HG03066 (cell line): ENCODE measurements around the gene MARK3.
"Not testable (repeated sequence)": the region's sequence is repeated elsewhere in the genome, so short reads cannot be mapped to it uniquely, and the experiment has no call there.

Source experiments
- ATAC-seq: cut with Tn5 transposase; IDR thresholded peaks from one replicate; pipeline ENCODE4 v1.9.1; 2021; ENCODE audit warnings: low read depth; ENCODE audit not compliant: unreplicated experiment

MARK3 gene

GRCh38 chr14:103385152-103385928, at the start of gene MARK3:
TSS of gene MARK3 (plus strand) at chr14:103385415. CDS start at chr14:103386030, 615 bp downstream.
- ATAC-seq: peak; percentile 94

- no peak for ATAC-seq
Observed at GRCh38 chr14:103336191-103336590, 49.0 kb upstream of the MARK3 start.

- no peak for ATAC-seq
Observed at GRCh38 chr14:103337794-103338193, 47.4 kb upstream of the MARK3 start.

- no peak for ATAC-seq
Observed at GRCh38 chr14:103339561-103339960, 45.7 kb upstream of the MARK3 start.

- no peak for ATAC-seq
Observed at GRCh38 chr14:103340480-103341212, 44.6 kb upstream of the MARK3 start.

GRCh38 chr14:103341250-103342129, 43.7 kb upstream of the MARK3 start:
- no peak for ATAC-seq

- no peak for ATAC-seq
Observed at GRCh38 chr14:103343164-103343879, 41.9 kb upstream of the MARK3 start.

GRCh38 chr14:103343905-103344797, 41.1 kb upstream of the MARK3 start:
- no peak for ATAC-seq

- ATAC-seq: no peak
Observed at GRCh38 chr14:103346286-103346685, 38.9 kb upstream of the MARK3 start.

GRCh38 chr14:103347091-103347815, 38.0 kb upstream of the MARK3 start:
- ATAC-seq: no peak

- no peak for ATAC-seq
Observed at GRCh38 chr14:103348154-103348553, 37.1 kb upstream of the MARK3 start.

GRCh38 chr14:103349982-103350381, 35.2 kb upstream of the MARK3 start:
- ATAC-seq: no peak

- no peak for ATAC-seq
Observed at GRCh38 chr14:103353362-103353761, 31.9 kb upstream of the MARK3 start.

GRCh38 chr14:103354141-103354540, 31.1 kb upstream of the MARK3 start:
- no peak for ATAC-seq

GRCh38 chr14:103356024-103356682, 29.1 kb upstream of the MARK3 start:
- ATAC-seq: no peak

- ATAC-seq: not testable (repeated sequence)
Observed at GRCh38 chr14:103357552-103357951, 27.7 kb upstream of the MARK3 start.

- ATAC-seq: no peak
Observed at GRCh38 chr14:103360548-103360947, 24.7 kb upstream of the MARK3 start.

GRCh38 chr14:103361867-103362266, 23.3 kb upstream of the MARK3 start:
- no peak for ATAC-seq
